GM12864 (cell line): ENCODE results near the gene RGS12.

Experiments used
- DNase-seq: peaks from one replicate; pipeline ENCODE4 v3.0.0-alpha.2; 2011; ENCODE audit warnings: low read depth
- H3K4me3 ChIP-seq: 2 replicates; pipeline ENCODE4 v1.5.1; 2011; ENCODE audit warnings: mild to moderate bottlenecking, low read depth, low read length, control low read depth
- TF ChIP-seq, protein P1 (sequence below): IDR thresholded peaks from 2 replicates; pipeline ENCODE4 v1.5.1; 2011; ENCODE audit warnings: low read depth, mild to moderate bottlenecking, moderate library complexity, low read length, control low read depth, inconsistent platforms; ENCODE audit errors: missing control alignments

RGS12 gene

DNA sequence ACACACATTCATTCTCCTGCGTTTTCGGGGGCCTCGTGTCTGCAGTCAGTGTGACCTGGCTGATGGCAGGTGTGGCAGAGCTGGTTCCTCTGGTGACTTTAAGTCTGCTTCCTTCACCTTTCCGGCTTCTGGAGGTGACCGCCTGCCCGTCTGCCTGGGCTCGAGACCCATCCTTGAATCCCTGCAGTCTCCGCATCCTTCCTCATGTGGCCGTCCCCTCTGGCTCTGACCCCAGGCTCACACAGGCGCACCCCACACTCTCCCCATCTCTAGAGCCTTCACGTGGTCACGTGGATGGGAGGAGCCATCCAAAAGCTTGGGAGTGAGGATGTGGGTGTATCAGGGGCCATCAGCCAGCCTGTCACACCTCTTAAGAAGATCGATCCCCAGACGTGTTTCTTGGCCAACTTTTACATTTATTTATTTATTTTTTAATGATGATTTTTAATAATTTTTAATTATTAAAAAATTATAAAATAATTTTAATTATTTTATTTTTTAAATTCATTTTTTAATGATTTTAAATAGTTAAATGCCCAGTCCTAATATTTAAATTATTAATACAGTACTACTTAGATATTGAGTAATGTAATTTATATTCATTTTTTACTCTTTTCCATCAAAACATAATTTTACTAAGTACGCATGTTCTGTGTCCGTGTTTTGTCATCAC, 20.9 kb downstream of the RGS12 start:
- TF ChIP-seq, protein P1, sequence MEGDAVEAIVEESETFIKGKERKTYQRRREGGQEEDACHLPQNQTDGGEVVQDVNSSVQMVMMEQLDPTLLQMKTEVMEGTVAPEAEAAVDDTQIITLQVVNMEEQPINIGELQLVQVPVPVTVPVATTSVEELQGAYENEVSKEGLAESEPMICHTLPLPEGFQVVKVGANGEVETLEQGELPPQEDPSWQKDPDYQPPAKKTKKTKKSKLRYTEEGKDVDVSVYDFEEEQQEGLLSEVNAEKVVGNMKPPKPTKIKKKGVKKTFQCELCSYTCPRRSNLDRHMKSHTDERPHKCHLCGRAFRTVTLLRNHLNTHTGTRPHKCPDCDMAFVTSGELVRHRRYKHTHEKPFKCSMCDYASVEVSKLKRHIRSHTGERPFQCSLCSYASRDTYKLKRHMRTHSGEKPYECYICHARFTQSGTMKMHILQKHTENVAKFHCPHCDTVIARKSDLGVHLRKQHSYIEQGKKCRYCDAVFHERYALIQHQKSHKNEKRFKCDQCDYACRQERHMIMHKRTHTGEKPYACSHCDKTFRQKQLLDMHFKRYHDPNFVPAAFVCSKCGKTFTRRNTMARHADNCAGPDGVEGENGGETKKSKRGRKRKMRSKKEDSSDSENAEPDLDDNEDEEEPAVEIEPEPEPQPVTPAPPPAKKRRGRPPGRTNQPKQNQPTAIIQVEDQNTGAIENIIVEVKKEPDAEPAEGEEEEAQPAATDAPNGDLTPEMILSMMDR = no peak
- DNase-seq = no peak

DNA sequence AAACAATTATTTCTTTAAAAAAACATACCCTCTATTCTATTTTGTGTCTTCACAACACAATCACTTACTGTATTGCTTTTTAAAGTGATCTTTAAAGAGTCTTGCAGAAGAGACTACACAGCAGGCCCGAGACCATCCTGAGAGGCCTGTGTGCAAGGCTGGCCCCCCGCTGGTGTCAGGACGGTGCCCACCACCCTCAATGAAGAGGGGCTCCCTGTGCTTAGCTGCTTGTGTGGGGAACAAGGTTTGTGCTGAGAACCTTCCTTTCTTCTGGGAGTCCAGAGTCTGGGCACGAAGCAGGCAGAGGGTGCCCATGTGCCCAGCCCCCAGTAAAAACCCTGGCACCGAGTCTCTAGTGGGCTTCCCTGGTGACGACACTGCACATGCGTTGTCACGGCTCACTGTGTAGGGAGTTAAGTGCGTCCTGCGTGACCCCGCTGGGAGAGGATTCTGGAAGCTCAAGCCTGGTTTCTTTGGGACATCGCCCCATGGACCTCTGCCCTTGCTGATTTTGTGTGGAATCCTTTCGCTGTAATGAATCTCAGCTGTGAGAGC, 22.0 kb downstream of the RGS12 start:
- H3K4me3 ChIP-seq = no peak overlapping the region
- DNase-seq = no peak
- TF ChIP-seq, protein P1 = no peak

More for the DNA sequence above, 20.9 kb downstream of the RGS12 start:
- no peak overlapping the region for H3K4me3 ChIP-seq

DNA sequence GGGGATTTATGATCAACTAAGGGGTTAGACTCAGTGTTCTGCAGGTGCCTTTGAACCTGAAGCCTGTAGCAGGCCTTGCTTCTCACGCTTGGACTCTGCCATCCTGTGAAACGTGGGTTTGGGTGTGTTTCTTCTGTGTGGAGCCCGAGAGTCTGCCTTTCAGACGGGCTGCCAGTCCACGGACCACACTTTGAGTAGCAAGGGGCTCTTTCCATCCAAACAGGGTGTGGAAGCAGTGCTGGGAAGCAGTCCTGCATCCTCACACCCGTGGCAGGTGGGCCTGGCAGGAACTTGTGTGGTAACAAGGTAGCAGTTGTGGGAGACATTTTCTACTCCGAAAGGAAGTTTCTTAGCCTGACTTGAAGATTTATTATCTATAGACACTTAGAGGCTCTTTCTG, 22.7 kb downstream of the RGS12 start:
- TF ChIP-seq, protein P1 = no peak
- DNase-seq = no peak
- no peak overlapping the region for H3K4me3 ChIP-seq

DNA sequence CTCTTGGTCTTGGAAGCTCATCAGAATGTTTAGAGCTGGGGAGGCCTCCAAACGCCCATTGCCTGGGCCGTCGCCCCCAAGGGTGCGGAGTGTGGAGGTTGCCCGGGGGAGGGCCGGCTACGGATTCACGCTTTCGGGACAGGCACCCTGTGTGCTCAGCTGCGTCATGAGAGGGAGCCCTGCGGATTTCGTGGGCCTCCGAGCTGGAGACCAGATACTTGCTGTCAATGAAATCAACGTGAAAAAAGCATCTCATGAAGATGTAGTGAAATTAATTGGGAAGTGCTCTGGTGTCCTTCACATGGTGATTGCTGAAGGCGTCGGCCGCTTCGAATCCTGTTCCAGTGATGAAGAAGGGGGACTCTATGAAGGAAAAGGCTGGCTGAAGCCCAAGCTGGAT, 23.3 kb downstream of the RGS12 start:
- no peak overlapping the region for H3K4me3 ChIP-seq
- TF ChIP-seq, protein P1 = no peak
- no peak for DNase-seq

DNA sequence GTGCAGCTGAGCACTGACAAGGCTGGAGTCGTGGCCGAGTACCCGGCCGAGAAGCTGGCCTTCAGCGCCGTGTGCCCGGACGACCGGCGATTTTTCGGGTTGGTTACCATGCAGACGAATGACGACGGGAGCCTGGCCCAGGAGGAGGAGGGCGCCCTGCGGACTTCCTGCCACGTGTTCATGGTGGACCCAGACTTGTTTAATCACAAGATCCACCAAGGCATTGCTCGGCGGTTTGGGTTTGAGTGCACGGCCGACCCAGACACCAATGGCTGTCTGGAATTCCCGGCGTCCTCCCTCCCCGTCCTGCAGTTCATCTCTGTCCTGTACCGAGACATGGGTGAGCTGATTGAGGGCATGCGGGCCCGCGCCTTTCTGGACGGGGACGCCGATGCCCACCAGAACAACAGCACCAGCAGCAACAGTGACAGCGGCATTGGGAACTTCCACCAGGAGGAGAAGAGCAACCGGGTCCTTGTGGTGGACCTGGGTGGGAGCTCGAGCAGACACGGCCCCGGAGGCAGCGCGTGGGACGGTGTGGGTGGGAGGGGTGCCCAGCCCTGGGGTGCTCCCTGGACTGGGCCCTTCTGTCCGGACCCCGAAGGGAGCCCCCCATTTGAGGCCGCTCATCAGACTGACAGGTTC, 24.3 kb downstream of the RGS12 start:
- DNase-seq = no peak

DNA sequence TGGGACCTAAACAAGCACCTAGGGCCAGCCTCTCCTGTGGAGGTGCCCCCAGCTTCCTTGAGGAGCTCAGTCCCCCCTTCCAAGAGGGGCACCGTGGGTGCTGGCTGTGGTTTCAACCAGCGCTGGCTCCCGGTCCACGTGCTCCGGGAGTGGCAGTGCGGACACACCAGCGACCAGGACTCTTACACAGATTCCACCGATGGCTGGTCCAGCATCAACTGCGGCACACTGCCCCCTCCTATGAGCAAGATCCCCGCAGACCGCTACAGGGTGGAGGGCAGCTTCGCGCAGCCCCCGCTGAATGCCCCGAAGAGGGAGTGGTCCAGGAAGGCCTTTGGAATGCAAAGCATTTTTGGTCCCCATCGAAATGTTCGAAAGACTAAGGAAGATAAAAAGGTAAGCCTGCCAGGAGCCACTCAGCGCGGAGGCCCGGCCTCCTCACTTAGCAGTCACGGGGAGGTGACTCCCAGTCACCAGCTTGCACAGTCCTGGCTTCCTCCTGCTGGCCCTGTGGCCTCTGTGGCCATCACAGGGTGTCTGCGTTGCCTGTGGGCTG, 24.9 kb downstream of the RGS12 start:
- TF ChIP-seq, protein P1 = no peak

More for the DNA sequence above, 24.3 kb downstream of the RGS12 start:
- TF ChIP-seq, protein P1 = no peak
- H3K4me3 ChIP-seq = no peak overlapping the region

More for the DNA sequence above, 24.9 kb downstream of the RGS12 start:
- no peak overlapping the region for H3K4me3 ChIP-seq
- DNase-seq = no peak
